Measurements from ENCODE around the gene GAD2. TPM values are rescaled to one million over a fixed set of nuclear protein-coding genes. Genes with fewer than 3 reads are reported as not detected.

GAD2 gene
- total RNA-seq, 1 donor = not detected

DNA sequence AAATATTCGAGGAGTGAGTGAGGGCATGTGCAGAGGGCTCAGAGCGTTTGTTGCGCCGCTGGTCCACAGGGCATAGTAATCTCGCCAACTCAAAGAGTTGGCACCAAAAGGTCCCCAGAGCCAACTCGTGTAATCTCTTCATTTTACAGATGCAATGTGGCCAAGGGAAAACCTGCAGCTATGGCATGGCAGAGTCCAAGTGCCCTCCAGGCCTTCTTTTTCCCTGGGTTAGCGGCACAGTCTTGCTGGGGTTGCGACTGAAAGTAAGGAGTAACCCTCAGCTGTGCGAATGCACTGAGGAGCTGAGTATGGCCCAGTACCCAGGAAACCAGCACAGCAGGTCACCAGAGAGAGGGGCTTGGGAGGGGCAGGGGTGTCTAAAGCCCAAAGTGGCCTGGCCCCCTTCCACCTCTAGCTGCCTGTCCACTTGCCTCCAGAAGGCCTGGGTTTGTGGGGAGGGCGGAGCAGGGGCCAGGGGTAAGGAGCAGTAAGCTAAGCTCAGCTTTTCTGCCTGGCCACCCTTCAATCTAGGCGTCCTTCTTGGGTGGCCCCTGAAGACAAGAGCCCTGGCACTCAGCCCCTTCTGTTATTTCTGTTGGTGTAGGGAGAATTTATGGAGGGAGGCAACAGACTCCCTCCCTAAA is 3.3 kb upstream of the GAD2 start:
- no peak overlapping the region for H3K4me3 ChIP-seq (ENCODE audit: low read depth, low read length)
- TF ChIP-seq, protein P1, sequence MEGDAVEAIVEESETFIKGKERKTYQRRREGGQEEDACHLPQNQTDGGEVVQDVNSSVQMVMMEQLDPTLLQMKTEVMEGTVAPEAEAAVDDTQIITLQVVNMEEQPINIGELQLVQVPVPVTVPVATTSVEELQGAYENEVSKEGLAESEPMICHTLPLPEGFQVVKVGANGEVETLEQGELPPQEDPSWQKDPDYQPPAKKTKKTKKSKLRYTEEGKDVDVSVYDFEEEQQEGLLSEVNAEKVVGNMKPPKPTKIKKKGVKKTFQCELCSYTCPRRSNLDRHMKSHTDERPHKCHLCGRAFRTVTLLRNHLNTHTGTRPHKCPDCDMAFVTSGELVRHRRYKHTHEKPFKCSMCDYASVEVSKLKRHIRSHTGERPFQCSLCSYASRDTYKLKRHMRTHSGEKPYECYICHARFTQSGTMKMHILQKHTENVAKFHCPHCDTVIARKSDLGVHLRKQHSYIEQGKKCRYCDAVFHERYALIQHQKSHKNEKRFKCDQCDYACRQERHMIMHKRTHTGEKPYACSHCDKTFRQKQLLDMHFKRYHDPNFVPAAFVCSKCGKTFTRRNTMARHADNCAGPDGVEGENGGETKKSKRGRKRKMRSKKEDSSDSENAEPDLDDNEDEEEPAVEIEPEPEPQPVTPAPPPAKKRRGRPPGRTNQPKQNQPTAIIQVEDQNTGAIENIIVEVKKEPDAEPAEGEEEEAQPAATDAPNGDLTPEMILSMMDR (IDR thresholded peaks at IDR 0.05; ENCODE audit: insufficient read depth, low read depth, low read length) = no peak
- DNase-seq (ENCODE audit: low read depth) = no peak

DNA sequence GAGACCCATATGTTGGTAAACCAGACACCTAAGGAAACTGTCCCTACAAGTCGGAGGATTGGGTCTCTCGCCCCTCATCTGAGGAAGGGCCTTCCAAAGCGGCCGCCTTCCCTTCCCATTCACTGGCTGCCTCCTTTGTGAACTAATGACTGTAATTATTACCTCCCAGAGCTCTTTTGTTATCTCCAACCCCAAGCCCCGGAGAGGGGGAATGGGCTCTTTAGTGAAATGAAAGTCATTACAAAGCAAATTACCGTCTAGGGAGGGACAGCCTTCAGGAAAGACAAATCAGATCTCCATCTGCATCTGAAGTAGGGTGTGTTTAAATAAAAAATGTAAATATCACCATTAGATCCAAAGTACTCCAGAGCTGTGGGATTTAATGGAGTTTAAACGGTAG is 2.6 kb upstream of the GAD2 start:
- no peak for DNase-seq (ENCODE audit: low read depth)
- H3K4me3 ChIP-seq (ENCODE audit: low read depth, low read length) = no peak overlapping the region
- TF ChIP-seq, protein P1 (IDR thresholded peaks at IDR 0.05; ENCODE audit: insufficient read depth, low read depth, low read length) = no peak

DNA sequence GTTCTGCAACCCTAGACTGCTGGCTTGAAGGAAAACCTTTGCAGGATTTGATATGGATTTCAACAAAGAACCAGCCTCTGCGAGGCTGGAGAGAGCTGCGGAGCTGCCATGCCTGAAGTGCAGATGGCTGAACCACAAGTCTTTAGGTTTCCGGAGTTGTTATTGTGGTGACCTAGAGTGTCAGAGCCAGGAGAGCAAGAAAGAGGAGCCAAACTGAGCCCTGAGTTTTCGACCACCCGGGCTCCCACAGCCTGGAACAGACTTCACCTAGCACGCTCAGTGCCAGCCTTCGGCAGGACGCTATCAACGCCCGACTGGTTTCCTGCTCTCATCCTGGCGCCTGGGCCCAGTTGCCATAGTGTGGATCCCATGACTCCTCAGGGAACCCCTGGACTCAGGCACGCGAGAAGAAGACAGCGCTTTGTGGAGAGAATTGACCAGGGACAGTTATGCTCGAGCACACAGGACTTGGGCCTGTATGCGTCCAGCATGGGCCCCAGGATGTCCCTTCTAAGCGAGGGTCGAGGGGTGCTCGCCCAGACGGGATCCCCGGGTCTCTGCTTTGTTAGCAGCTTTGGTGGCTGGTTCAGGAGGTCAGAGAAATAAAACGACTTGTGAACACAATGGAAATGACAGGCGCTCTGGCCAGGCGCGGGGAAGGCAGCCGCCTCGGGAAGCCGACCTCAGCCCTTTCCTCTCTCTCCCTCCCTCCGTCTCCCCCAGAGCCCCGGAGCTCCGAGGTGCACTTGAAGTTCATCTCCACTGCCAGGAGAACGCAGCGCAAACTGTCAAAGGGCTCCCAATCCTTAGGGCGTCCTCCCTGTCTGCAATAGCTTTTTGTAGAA is 1.8 kb upstream of the GAD2 start:
- no peak for DNase-seq (ENCODE audit: low read depth)
- TF ChIP-seq, protein P1 (IDR thresholded peaks at IDR 0.05; ENCODE audit: insufficient read depth, low read depth, low read length) = no peak
- H3K4me3 ChIP-seq (ENCODE audit: low read depth, low read length) = no peak overlapping the region

DNA sequence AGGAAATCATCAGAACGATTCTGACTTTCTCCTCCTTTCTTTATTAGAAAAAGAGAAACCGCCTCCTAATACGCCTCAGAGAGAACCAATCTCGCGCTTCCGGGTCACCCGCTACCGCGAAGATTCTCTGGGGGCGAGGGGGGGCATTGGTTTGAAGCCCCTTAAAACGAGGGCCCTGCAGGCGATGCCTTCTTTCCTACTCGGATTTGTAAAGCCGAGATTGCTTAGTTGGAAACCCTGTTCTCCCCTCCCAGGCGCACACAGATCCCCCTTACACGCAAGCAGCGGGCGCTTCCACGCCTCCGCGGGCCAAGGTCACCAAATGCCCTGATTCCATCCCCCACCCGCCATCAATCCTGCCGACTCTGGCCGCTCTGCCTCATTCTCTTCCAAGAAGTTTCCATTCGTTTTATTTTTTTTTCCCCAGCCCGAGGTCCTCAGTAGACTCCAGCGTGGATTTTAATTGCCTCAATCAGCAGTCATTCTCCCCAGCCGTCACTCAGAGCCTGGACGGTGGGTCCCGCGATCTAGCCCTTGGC is 1.1 kb upstream of the GAD2 start:
- H3K4me3 ChIP-seq (ENCODE audit: low read depth, low read length) = no peak overlapping the region
- no peak for DNase-seq (ENCODE audit: low read depth)
- TF ChIP-seq, protein P1 (IDR thresholded peaks at IDR 0.05; ENCODE audit: insufficient read depth, low read depth, low read length) = no peak

DNA sequence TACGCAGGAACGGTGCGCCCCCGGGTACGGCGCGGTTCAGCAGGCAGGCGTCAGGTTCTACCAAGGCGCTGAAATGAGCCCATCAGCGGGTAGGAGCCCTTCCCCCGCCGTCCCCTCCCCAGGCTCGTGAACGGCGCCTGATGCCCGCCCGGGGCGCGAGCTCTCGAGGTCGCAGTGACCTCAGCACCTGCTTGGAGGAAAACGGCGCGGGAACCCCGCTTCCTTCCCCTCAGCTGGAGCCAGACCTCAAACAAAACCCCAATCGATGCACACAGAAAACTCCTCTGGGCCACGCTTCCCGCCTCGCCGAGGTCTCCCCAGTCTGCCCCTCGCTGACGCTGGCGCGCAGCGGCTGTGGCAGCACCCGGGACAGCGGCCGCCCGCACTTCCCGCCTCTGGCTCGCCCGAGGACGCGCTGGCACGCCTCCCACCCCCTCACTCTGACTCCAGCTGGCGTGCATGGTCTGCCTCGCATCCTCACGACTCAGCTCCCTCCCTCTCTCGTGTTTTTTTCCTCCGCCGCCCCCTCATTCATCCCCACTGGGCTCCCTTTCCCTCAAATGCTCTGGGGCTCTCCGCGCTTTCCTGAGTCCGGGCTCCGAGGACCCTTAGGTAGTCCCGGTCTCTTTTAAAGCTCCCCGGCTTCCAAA is 514 bp upstream of the GAD2 start:
- no peak for DNase-seq (ENCODE audit: low read depth)
- TF ChIP-seq, protein P1 (IDR thresholded peaks at IDR 0.05; ENCODE audit: insufficient read depth, low read depth, low read length) = no peak
- no peak overlapping the region for H3K4me3 ChIP-seq (ENCODE audit: low read depth, low read length)

DNA sequence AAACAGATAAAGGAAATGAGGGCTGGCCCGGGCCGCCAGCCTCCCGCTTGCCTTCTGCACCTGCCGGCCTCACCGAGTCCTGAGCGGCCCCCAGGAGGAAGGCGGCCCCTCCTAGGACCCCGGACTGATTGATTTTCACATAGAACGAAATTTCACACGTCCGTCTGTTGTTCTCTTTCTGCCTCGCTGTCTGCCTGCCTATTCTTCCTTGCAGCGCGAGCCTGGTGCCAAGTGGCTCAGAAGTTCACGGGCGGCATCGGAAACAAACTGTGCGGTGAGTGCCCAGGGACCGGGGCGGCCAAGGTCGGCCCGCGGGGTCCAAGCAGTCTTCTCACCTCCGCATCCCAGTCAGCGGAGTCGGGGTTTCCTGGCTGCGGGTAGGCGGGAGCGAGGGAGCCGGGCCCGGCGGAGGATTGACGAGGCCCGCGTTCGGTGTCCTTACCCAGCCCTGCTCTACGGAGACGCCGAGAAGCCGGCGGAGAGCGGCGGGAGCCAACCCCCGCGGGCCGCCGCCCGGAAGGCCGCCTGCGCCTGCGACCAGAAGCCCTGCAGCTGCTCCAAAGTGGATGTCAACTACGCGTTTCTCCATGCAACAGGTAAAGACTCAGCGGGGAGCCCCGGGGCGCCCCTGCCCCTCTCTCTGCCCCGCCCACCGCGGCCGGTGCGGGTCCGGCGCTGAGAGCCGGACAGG is 967 bp downstream of the GAD2 start:
- no peak overlapping the region for H3K4me3 ChIP-seq (ENCODE audit: low read depth, low read length)
- TF ChIP-seq, protein P1 (IDR thresholded peaks at IDR 0.05; ENCODE audit: insufficient read depth, low read depth, low read length) = no peak
- no peak for DNase-seq (ENCODE audit: low read depth)
